Activated naive CD4-positive, alpha-beta T cell treated with anti-CD3 and anti-CD28 coated beads, Interleukin-2, amount 50 U/mL, for 72 hours (primary cell): ENCODE data around the gene MTCL1. TPM values are rescaled to one million over a fixed set of nuclear protein-coding genes. Genes with fewer than 3 reads are reported as not detected.

Experiments
- total RNA-seq, 2 donors: library from RNA; stranded (reverse); gene quantifications; one replicate each; pipeline ENCODE4 v1.2.3, GENCODE V29; 2022

Gene MTCL1
- total RNA-seq, 2 donors from 2014 or later, result 0.06 to 0.66 TPM

Other genes with a start within 250 kb of the MTCL1 start
- 10 to 100 TPM; 10.9 to 18.6 TPM for gene RAB12, start 96.1 kb upstream of the MTCL1 start, total RNA-seq